ENCODE results near the gene TSPAN5. TPM values are rescaled to one million over a fixed set of nuclear protein-coding genes. Genes with fewer than 3 reads are reported as not detected.

Gene TSPAN5
- total RNA-seq, 1 experiment from 2014 or later = 86.5 TPM

- no peak for DNase-seq (ENCODE audit: low read depth)
These were observed 38.2 kb downstream of the TSPAN5 start for GRCh38 chr4:98620087-98620784.

GRCh38 chr4:98619180-98619579 lies 39.2 kb downstream of the TSPAN5 start:
- DNase-seq (ENCODE audit: low read depth) = no peak

DNA sequence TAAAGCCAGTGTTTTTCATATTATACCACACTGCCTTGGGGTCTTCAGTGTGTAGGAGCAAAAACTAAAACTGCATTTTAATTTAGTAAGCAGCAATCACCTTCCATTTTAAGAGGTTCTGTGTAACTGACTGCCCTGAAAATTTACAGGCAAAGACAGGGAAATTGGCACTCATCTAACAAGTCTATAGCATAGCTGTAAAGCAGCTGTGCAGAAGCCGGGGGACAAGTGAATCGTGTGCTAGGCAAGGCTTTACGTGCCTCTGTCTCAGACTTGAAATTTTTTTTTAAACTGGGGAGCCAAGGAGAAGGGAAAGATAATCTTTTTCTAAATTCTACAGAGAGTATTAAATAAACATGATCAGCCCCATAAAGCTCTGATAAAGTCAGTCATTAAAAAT lies 39.7 kb downstream of the TSPAN5 start:
- DNase-seq (ENCODE audit: low read depth) = no peak

- peak; percentile 83 for DNase-seq (ENCODE audit: low read depth)
These were observed 40.9 kb downstream of the TSPAN5 start for GRCh38 chr4:98617358-98618047.

DNA sequence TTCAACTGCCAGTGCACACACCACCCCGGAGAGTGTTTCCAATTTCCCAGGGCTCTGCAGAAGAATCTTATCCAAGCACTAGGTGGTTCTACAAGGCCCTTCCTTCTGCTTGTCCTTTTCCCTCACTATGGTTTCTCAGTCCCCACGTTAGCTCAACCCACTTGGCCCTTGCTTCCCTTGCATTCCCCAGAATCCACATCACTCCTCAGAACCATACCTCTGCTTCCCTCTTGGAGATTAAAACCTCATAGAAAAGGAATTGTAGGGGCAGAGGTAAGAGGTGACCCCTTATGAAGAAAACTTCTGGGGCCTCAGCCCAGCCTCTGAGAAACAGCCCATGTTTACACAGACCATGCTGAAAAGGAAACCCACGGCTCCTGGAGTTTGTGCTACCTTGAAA lies 42.4 kb downstream of the TSPAN5 start:
- DNase-seq (ENCODE audit: low read depth) = no peak

- no peak for DNase-seq (ENCODE audit: low read depth)
These were observed 43.7 kb downstream of the TSPAN5 start for GRCh38 chr4:98614662-98615061.

DNA sequence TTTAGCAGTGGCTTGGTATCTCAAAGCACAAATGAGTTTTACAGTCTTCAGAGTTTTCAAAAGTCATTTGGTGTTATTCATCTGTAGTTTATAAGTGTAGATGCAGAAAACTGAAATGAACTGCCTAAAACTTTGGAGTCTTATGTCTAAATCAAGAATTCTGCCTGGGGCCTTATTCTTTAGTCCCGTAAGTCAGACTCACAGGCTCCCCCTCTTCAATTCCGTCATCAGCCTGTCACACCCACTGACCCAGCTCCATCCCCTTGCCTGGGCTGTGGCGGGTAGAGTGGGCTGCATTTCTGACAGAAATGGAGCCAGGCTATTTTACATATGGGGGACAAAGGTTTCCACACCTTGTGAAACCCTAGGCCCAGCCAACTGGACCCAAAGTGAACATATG lies 44.3 kb downstream of the TSPAN5 start:
- no peak for DNase-seq (ENCODE audit: low read depth)

DNA sequence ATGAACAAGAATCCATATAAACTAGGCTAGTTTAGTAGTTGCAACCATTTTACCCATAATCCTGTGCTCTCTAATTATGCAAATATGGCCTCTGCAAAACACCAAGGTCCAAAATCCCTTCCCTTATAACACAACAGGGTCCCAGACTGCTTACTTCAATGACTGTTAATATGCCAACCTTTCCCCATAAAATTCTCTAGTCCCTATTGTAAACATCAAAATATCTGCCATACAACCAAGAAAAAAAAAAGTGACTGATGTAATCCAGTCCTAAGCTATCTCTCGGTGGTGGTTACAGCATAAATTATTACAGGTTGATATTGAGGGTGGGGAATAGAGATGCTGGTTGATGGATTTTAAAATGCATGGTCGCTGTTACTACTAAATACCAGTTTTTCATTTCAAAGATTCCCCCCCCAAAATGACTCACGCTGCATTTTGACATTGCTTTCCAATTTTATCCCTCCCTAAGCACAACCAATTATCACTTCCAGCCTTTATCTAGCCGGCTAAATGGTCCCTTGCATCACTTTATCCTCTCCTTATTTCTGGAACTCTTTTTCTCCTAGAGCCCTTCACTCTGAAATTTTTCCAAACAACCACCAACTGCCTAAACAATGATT lies 44.8 kb downstream of the TSPAN5 start:
- no peak for DNase-seq (ENCODE audit: low read depth)

DNA sequence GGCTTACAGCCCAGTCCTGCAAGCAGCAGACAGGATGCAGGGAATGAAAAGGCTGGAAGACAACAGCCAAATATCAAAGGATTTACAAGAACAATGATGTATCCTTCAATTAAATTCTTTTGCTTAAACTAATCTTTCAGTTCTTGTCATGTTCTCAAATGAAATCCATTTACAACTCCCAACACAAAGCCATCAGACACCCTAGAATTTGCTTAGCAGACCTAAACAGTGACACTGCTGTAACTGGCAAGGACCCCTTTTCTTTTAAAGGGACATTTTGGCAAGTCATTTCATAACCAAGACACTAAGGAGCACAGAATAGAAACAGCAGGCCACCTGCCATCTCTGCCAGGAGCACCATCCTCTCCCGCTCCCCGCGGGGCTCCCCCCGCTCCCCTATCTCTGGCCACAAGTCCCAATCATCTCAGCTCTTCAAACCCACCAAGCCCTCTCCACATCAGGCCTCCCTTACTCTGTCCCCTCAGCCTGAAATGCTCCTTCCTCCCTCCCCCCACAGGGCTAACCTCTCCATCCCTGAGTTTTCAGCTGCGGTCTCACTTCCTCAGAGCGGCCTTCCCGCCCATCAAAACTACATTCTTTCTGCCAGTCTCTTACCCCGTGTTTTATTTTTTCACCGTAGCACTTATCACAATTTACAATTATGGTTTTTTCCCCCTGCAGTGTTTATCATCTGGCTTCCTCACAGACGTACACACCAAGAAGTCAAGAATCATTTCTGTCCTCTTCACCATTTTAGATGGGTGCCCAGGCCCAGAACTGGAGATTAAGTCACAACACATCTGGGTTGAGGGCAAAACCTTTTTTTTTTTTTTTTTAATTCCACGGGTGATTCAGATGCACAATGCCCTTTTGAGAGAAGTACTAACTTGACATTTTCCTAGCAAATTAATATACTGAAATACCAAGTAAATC lies 45.8 kb downstream of the TSPAN5 start:
- DNase-seq (ENCODE audit: low read depth) = no peak

DNA sequence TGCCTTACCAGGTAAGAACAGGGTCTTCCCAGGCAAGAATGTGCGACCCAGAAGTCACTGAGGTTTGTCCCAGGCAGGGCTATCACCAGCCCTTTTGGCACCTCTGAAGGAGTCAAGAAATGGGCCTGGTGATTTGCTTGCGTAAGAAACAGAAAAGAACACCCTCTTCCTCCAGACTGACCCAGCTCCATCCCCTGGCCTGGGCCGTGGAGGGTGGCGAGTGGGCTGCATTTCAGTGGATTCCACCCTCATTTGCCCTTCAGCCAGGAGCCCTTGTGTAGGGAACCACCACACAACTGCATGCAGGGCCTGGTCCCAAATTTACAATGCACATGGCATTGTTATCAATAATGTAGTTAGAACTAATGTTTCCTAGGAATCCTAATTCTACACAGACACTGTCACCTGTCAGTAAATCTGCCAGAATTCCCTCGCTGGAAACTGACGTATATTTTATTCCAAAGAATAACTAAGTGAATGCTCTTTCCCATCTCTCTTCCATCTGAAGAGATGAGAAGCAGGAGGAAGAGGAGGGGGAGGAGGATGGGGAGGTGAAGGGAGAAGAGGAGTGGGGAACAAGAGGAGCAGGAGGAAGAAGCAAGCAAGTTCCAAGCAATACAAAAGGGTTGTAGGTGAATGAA lies 46.6 kb downstream of the TSPAN5 start:
- no peak for DNase-seq (ENCODE audit: low read depth)

- DNase-seq (ENCODE audit: low read depth) = no peak
These were observed 47.3 kb downstream of the TSPAN5 start for GRCh38 chr4:98610926-98611676.

- no peak for DNase-seq (ENCODE audit: low read depth)
These were observed 48.0 kb downstream of the TSPAN5 start for GRCh38 chr4:98610431-98610830.

DNA sequence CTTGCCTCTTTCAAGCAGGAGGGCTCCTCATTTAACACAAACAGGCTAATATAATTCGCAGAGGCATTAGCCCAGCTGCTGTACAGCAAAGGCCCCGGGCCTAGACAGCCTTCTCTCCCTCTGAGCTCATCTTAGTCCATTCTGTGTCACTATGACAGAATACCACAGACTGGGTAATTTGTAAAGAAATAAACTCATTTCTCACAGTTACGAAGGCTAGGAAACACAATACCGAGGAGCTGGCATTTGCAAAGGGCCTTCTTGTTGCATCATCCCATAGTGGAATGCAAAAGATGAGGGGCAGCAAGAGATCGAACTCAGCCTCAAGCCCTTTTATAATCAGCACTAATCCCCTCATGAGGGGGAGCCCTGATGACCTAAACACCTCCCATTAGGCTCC lies 48.5 kb downstream of the TSPAN5 start:
- DNase-seq (ENCODE audit: low read depth) = no peak

GRCh38 chr4:98608356-98608755 lies 50.1 kb downstream of the TSPAN5 start:
- DNase-seq (ENCODE audit: low read depth) = no peak

GRCh38 chr4:98606894-98607293 lies 51.5 kb downstream of the TSPAN5 start:
- no peak for DNase-seq (ENCODE audit: low read depth)

DNA sequence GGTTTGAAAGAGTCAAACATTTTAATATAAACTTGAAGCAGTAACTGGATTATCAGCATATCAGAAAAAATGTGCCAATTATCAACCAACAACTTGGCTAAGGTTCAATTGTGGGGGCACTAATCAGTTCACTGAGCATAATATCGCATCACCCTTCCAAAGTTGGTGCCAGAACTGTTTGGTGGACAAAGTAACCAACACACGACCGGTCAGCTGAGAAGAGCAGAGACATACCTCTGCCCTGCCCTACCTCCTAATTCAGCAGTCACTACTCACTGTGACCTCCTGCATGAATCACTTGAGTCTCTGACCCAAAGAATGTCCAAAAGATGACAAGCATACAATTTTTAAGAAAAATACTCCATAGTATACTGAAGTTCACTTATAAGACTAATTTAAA lies 53.2 kb downstream of the TSPAN5 start:
- DNase-seq (ENCODE audit: low read depth) = no peak

DNA sequence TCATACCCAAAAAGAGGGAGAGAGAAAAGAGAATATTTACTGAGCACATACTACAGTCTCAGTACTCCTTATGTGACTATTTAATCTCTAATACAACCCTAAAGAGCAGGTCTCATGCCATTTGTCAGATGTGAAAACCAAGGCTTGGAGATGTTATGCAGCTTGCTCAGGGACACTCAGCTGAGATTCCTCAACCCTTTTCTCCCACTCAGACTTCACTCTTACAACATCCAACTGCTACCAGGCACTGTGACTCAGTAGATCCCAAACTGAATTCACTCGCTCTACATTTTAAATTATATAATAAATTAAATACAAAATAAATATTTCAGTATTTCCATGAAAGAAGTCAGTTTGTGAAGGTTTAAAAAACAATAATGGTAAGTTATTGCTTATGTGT lies 53.7 kb downstream of the TSPAN5 start:
- DNase-seq (ENCODE audit: low read depth) = no peak

- peak; percentile 67 for DNase-seq (ENCODE audit: low read depth)
These were observed 54.5 kb downstream of the TSPAN5 start for GRCh38 chr4:98603683-98604521.

GRCh38 chr4:98602270-98602669 lies 56.1 kb downstream of the TSPAN5 start:
- DNase-seq (ENCODE audit: low read depth) = no peak

DNA sequence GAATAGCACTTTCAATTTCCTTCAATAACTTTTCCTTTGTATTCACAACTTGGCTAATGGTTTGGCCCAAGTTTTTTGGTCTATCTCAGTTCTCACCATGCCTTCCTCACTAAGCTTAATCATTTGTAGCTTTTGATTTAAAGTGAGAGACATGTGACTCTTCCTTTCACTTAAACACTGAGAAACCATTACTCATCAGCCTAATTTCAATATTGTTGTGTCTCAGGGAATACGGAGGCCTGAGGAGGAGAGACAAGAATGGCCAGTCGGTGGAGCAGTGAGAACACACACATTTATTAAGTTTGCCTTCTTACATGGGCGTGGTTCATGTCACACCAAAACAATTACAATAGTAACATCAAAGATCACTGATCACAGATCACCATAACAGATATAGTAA lies 56.7 kb downstream of the TSPAN5 start:
- DNase-seq (ENCODE audit: low read depth) = peak; percentile 54

All from LHCN-M2 (cell line).